IPS-18a (cell line): ENCODE data around the gene NOX5.

Source experiments
- H3K27ac ChIP-seq: one replicate; pipeline ENCODE4 v1.5.1; 2013; ENCODE audit warnings: low read length
- H3K27me3 ChIP-seq: one replicate; pipeline ENCODE4 v1.6.1; 2013; ENCODE audit warnings: mild to moderate bottlenecking, low read length; ENCODE audit not compliant: control insufficient read depth, insufficient read depth
- H3K36me3 ChIP-seq: one replicate; pipeline ENCODE4 v1.6.1; 2013; ENCODE audit warnings: low read depth, low read length; ENCODE audit not compliant: control insufficient read depth
- H3K4me1 ChIP-seq: one replicate; pipeline ENCODE4 v1.6.1; 2013; ENCODE audit warnings: low read depth, low read length; ENCODE audit not compliant: control insufficient read depth
- H3K4me3 ChIP-seq: one replicate; pipeline ENCODE4 v1.5.1; 2013; ENCODE audit warnings: low read length
- H3K9ac ChIP-seq: one replicate; pipeline ENCODE4 v1.6.1; 2013; ENCODE audit warnings: mild to moderate bottlenecking, low read length, moderate library complexity
- H3K9me3 ChIP-seq: one replicate; pipeline ENCODE4 v1.6.1; 2013; ENCODE audit warnings: low read depth, low read length; ENCODE audit not compliant: control insufficient read depth

NOX5 gene

GRCh38 chr15:69009341-69009740 is 5.2 kb upstream of the NOX5 start:
- H3K4me3 ChIP-seq: no peak overlapping the region
- no peaks in the 10 kb centered on the region for H3K27me3 ChIP-seq
- H3K9me3 ChIP-seq: no peaks in the 10 kb centered on the region
- no peaks in the 10 kb centered on the region for H3K4me1 ChIP-seq
- H3K9ac ChIP-seq: no peak overlapping the region
- no peak overlapping the region for H3K27ac ChIP-seq
- H3K36me3 ChIP-seq: no peaks in the 10 kb centered on the region

- H3K27me3 ChIP-seq: no peaks in the 10 kb centered on the region
- H3K9ac ChIP-seq: no peak overlapping the region
- no peaks in the 10 kb centered on the region for H3K36me3 ChIP-seq
- no peak overlapping the region for H3K4me3 ChIP-seq
- H3K9me3 ChIP-seq: no peaks in the 10 kb centered on the region
- H3K4me1 ChIP-seq: no peaks in the 10 kb centered on the region
- H3K27ac ChIP-seq: no peak overlapping the region
Measured at GRCh38 chr15:69011641-69012040, 2.9 kb upstream of the NOX5 start.

- Histone ChIP-seq H3K4me1 (no peaks in the 10 kb centered on the region), H3K9ac (no peak overlapping the region), H3K27me3 (no peaks in the 10 kb centered on the region), H3K4me3 (no peak overlapping the region), H3K36me3 (no peaks in the 10 kb centered on the region), H3K9me3 (no peaks in the 10 kb centered on the region), H3K27ac (no peak overlapping the region)
Measured at GRCh38 chr15:69012761-69013364, 1.6 kb upstream of the NOX5 start.

- Histone ChIP-seq H3K9me3 (no peaks in the 10 kb centered on the region), H3K4me1 (no peaks in the 10 kb centered on the region), H3K9ac (no peak overlapping the region), H3K36me3 (no peaks in the 10 kb centered on the region), H3K27me3 (no peaks in the 10 kb centered on the region), H3K4me3 (no peak overlapping the region), H3K27ac (no peak overlapping the region)
Measured at GRCh38 chr15:69013726-69014406, 629 bp upstream of the NOX5 start.

GRCh38 chr15:69015591-69015990 is 1.1 kb downstream of the NOX5 start:
- Histone ChIP-seq H3K27ac (no peak overlapping the region), H3K4me1 (no peaks in the 10 kb centered on the region), H3K4me3 (no peak overlapping the region), H3K9ac (no peak overlapping the region), H3K27me3 (no peaks in the 10 kb centered on the region), H3K9me3 (no peaks in the 10 kb centered on the region), H3K36me3 (no peaks in the 10 kb centered on the region)

GRCh38 chr15:69016021-69016595 is 1.6 kb downstream of the NOX5 start:
- Histone ChIP-seq H3K4me3 (no peak overlapping the region), H3K4me1 (no peaks in the 10 kb centered on the region), H3K27me3 (no peaks in the 10 kb centered on the region)

GRCh38 chr15:69017978-69018377 is 3.5 kb downstream of the NOX5 start:
- no peaks in the 10 kb centered on the region for H3K4me1 ChIP-seq
- H3K27me3 ChIP-seq: no peaks in the 10 kb centered on the region
- no peak overlapping the region for H3K27ac ChIP-seq
- H3K9me3 ChIP-seq: no peaks in the 10 kb centered on the region
- H3K4me3 ChIP-seq: no peak overlapping the region
- H3K36me3 ChIP-seq: no peaks in the 10 kb centered on the region
- no peak overlapping the region for H3K9ac ChIP-seq

More at GRCh38 chr15:69016021-69016595, 1.6 kb downstream of the NOX5 start:
- Histone ChIP-seq H3K9me3 (no peaks in the 10 kb centered on the region), H3K27ac (no peak overlapping the region), H3K36me3 (no peaks in the 10 kb centered on the region), H3K9ac (no peak overlapping the region)

GRCh38 chr15:69018951-69019350 is 4.5 kb downstream of the NOX5 start:
- no peaks in the 10 kb centered on the region for H3K36me3 ChIP-seq
- H3K9ac ChIP-seq: no peak overlapping the region
- H3K4me1 ChIP-seq: no peaks in the 10 kb centered on the region
- no peak overlapping the region for H3K27ac ChIP-seq
- no peak overlapping the region for H3K4me3 ChIP-seq
- H3K27me3 ChIP-seq: no peaks in the 10 kb centered on the region
- no peaks in the 10 kb centered on the region for H3K9me3 ChIP-seq

GRCh38 chr15:69021895-69022294 is 7.4 kb downstream of the NOX5 start:
- H3K27me3 ChIP-seq: no peaks in the 10 kb centered on the region
- no peaks in the 10 kb centered on the region for H3K9me3 ChIP-seq
- H3K4me1 ChIP-seq: no peaks in the 10 kb centered on the region
- H3K27ac ChIP-seq: no peak overlapping the region
- H3K9ac ChIP-seq: no peak overlapping the region
- H3K4me3 ChIP-seq: no peak overlapping the region
- no peaks in the 10 kb centered on the region for H3K36me3 ChIP-seq

GRCh38 chr15:69025320-69025719 is 10.8 kb downstream of the NOX5 start:
- H3K9ac ChIP-seq: no peak overlapping the region
- H3K4me3 ChIP-seq: no peak overlapping the region
- no peak overlapping the region for H3K27ac ChIP-seq
- H3K27me3 ChIP-seq: no peaks in the 10 kb centered on the region
- H3K9me3 ChIP-seq: no peaks in the 10 kb centered on the region
- H3K36me3 ChIP-seq: no peaks in the 10 kb centered on the region
- no peaks in the 10 kb centered on the region for H3K4me1 ChIP-seq

- Histone ChIP-seq H3K4me3 (no peak overlapping the region), H3K36me3 (no peaks in the 10 kb centered on the region), H3K9me3 (no peaks in the 10 kb centered on the region), H3K27me3 (peaks cover 6% of the 10 kb centered on the region), H3K27ac (no peak overlapping the region), H3K9ac (no peak overlapping the region), H3K4me1 (no peaks in the 10 kb centered on the region)
Measured at GRCh38 chr15:69026355-69026754, 11.9 kb downstream of the NOX5 start.
